Measurements from ENCODE around the gene PYGO1.
A peak's percentile ranks its signal among the peaks of the same experiment; 100 is the strongest.
"Not testable (repeated sequence)": the region's sequence is repeated elsewhere in the genome, so short reads cannot be mapped to it uniquely, and the experiment has no call there.

PYGO1 gene

GRCh38 chr15:55588070-55588814, at the start of gene PYGO1:
TSS of gene PYGO1 (minus strand) at chr15:55588345. CDS start at chr15:55587883, 462 bp downstream.
- DNase-seq, result peak; percentile 72

- DNase-seq, result no peak
Measured at GRCh38 chr15:55637086-55637485, 48.9 kb upstream of the PYGO1 start.

- DNase-seq, result no peak
Measured at GRCh38 chr15:55633731-55634130, 45.6 kb upstream of the PYGO1 start.

- DNase-seq, result no peak
Measured at GRCh38 chr15:55632434-55632833, 44.3 kb upstream of the PYGO1 start.

- DNase-seq, result no peak
Measured at GRCh38 chr15:55630858-55631257, 42.7 kb upstream of the PYGO1 start.

- DNase-seq, result no peak
Measured at GRCh38 chr15:55628369-55628730, 40.2 kb upstream of the PYGO1 start.

GRCh38 chr15:55627730-55628368, 39.7 kb upstream of the PYGO1 start:
- DNase-seq, result peak; percentile 66

GRCh38 chr15:55619783-55620182, 31.6 kb upstream of the PYGO1 start:
- peak; percentile 49 for DNase-seq

GRCh38 chr15:55618387-55618786, 30.2 kb upstream of the PYGO1 start:
- DNase-seq, result no peak

GRCh38 chr15:55615445-55615844, 27.3 kb upstream of the PYGO1 start:
- peak; percentile 39 for DNase-seq

- DNase-seq, result no peak
Measured at GRCh38 chr15:55613727-55614126, 25.6 kb upstream of the PYGO1 start.

- no peak for DNase-seq
Measured at GRCh38 chr15:55606214-55606613, 18.1 kb upstream of the PYGO1 start.

- DNase-seq, result no peak
Measured at GRCh38 chr15:55601374-55601773, 13.2 kb upstream of the PYGO1 start.

GRCh38 chr15:55599439-55599838, 11.3 kb upstream of the PYGO1 start:
- no peak for DNase-seq

GRCh38 chr15:55593019-55593418, 4.9 kb upstream of the PYGO1 start:
- not testable (repeated sequence) for DNase-seq

GRCh38 chr15:55590788-55591187, 2.6 kb upstream of the PYGO1 start:
- DNase-seq, result no peak

GRCh38 chr15:55589287-55589686, 1.1 kb upstream of the PYGO1 start:
- DNase-seq, result no peak

- DNase-seq, result no peak
Measured at GRCh38 chr15:55588815-55589115, 620 bp upstream of the PYGO1 start.

GRCh38 chr15:55587321-55588069, 650 bp downstream of the PYGO1 start:
- DNase-seq, result peak; percentile 38

GRCh38 chr15:55586808-55587207, 1.3 kb downstream of the PYGO1 start:
- no peak for DNase-seq

GRCh38 chr15:55576943-55577342, 11.2 kb downstream of the PYGO1 start:
- no peak for DNase-seq

GRCh38 chr15:55574096-55574495, 14.0 kb downstream of the PYGO1 start:
- DNase-seq, result no peak

GRCh38 chr15:55573224-55573623, 14.9 kb downstream of the PYGO1 start:
- no peak for DNase-seq
